ENCODE data around the gene MYL10. TPM values are rescaled to one million over a fixed set of nuclear protein-coding genes. Genes with fewer than 3 reads are reported as not detected.

Gene MYL10
- total and polyA plus RNA-seq, 10 of the 15 experiments (the other 5 are each of a cell fraction or from before 2014, with no cell fraction given): not detected

DNA sequence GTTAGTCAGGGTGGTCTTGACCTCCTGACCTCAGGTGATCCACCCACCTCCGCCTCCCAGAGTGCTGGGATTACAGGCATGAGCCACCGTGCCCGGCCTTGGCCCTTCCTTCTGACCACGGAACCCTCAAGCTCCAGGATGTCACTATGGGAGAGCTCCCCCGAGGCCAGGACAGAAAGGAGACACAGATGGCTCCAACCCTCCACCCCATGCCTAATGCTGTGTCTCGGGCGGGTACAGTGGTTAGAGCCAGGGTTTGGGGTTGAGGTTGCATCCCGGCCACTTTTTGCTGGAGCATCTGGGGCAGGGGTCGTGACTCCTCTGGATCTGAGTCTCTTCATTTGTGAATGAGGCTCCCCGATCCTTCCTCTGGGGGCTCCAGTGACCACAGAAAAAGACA lies 8.1 kb downstream of the MYL10 start:
- Histone ChIP-seq H3K4me3 (no peak overlapping the region), H3K79me2 (ENCODE audit: control insufficient read depth, insufficient read depth, low read length) (no peaks in the 10 kb centered on the region), H3K4me2 (ENCODE audit: control insufficient read depth, insufficient read depth) (no peak overlapping the region), H3K9ac (ENCODE audit: control insufficient read depth, insufficient read depth, low read length) (no peak overlapping the region), H3K27ac (ENCODE audit: control insufficient read depth, insufficient read depth) (no peak overlapping the region), H3K27me3 (replicated peaks in 1 of 2; ENCODE audit: control insufficient read depth in 2 of 2, insufficient read depth in 2 of 2, low read length in 1 of 2) (peaks cover 4% of the 10 kb centered on the region in 2 experiments; a peak in 2 of 4 replicates), H3K36me3 (ENCODE audit: control insufficient read depth in 2 of 2, insufficient read depth in 2 of 2, low read length in 1 of 2) (no peaks in the 10 kb centered on the region), H3K9me3 (replicated peaks; ENCODE audit: control insufficient read depth, insufficient read depth, low read length) (no peaks in the 10 kb centered on the region), H3K4me1 (ENCODE audit: control insufficient read depth, insufficient read depth, low read length) (no peaks in the 10 kb centered on the region), H4K20me1 (ENCODE audit: control insufficient read depth, insufficient read depth) (no peaks in the 10 kb centered on the region), H2AFZ (ENCODE audit: control insufficient read depth, low read depth, low read length) (no peak overlapping the region)
- ATAC-seq: no peak
- TF ChIP-seq FOS (IDR thresholded peaks at IDR 0.05; ENCODE audit: borderline replicate concordance, extremely low read depth, insufficient read length) (no peak), GABPA (IDR thresholded peaks at IDR 0.05; ENCODE audit: low read depth) (no peak), NR2F1 (conservative IDR thresholded peaks at IDR 0.05) (no peak), TCF7 (IDR thresholded peaks at IDR 0.05; ENCODE audit: borderline replicate concordance) (no peak), RUNX3 (IDR thresholded peaks at IDR 0.05; ENCODE audit: low read length) (no peak), GATAD2B (conservative IDR thresholded peaks at IDR 0.05; ENCODE audit: low read depth) (no peak), MTA2 (IDR thresholded peaks at IDR 0.05; ENCODE audit: low read depth) (no peak), BCL11A (IDR thresholded peaks at IDR 0.05; ENCODE audit: low read depth, low read length) (no peak), ZNF687 (IDR thresholded peaks at IDR 0.05) (no peak), JUNB (IDR thresholded peaks at IDR 0.05) (no peak)
- TF ChIP-seq, protein P1, sequence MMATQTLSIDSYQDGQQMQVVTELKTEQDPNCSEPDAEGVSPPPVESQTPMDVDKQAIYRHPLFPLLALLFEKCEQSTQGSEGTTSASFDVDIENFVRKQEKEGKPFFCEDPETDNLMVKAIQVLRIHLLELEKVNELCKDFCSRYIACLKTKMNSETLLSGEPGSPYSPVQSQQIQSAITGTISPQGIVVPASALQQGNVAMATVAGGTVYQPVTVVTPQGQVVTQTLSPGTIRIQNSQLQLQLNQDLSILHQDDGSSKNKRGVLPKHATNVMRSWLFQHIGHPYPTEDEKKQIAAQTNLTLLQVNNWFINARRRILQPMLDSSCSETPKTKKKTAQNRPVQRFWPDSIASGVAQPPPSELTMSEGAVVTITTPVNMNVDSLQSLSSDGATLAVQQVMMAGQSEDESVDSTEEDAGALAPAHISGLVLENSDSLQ (IDR thresholded peaks at IDR 0.05): no peak
- ChIA-PET CTCF (no interaction called here), SMC1A (ENCODE audit: uncharacterized antibody, unreplicated experiment) (no interaction called here), POLR2A (no interaction called here), RAD21 (ENCODE audit: unreplicated experiment) (no interaction called here)
- intact Hi-C loops (cut with micrococcal nuclease; ENCODE audit: unreplicated experiment) (no loop called here), in situ Hi-C loops (cut with MboI) (no loop called here)
- no peak for DNase-seq (ENCODE audit: low read depth, low spot score)
- FAIRE-seq: no peak
- 46% methylated on average over 10 of the region's 10 CpGs for WGBS (ENCODE audit: insufficient coverage, insufficient replicate concordance, low lambda C conversion rate, missing lambda C conversion rate)
- BruUV-seq (replicated peaks): no TSS peak
